Fibroblast of skin of left biceps (primary cell): ENCODE measurements around the gene FAM227A.

ENCODE experiments used
- DNase-seq, 2 experiments: peaks; one replicate each; pipeline ENCODE4 v3.0.0-alpha.2; 2013; ENCODE audit warnings: low read depth in 2 of 2

Gene FAM227A

DNA sequence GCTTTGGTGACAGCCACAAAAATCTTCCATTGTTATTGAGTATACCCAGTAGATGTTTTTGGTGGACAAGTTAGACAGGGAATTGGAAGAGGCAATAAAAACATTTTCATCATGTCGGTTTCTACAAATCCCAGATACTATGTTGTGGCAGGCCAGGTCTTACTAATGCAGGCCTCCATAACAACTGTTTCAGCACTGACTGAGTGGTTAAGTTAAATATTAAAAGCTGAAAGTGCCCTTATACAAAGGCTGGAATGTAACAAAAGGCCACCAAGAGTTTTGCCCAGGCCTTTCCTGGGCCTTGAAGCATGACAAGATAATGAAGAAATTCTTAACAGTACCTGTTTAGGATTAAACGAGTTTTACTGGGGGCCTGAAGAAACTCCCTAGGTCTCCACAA lies 115.5 kb downstream of the FAM227A start:
- no peak for DNase-seq

DNA sequence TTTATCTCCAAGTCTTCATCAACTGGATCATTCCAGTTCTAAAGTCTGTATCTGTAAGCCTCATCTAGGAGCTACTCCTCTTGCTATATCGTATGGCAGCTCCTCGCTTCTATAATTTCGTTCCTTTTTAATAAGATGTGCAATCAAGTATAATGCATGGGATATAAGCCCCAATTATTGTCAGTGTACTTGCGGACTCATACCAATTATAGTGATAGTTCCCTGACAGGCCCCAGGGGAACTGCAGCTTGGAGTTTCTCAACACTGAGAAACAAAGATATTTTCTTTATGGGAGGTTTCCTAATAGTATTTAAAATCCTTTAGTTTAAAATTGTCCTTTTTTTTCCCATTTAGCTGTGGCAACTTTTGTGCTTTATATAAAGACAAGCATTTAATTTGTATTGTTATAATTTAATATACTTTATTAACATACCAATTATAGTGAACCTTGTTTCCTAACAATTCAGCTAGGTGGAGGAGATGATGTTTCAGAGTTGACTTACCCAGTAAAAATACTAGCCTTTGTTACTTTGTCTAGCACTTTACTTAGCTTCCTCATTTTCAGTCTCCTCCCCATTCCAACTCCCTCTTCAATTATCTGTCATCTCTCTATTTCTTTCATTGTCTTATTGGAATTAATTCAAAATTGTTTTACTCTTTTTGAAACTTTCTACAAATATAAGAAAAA lies 124.8 kb downstream of the FAM227A start:
- DNase-seq = no peak
